CD4-positive, alpha-beta memory T cell (primary cell): Measurements from ENCODE around the gene INTS2. TPM values are rescaled to one million over a fixed set of nuclear protein-coding genes. Genes with fewer than 3 reads are reported as not detected.

Experiments used
- CTCF ChIA-PET: fragments of 350-600 bp; sonication (Branson Sonifier 250); formaldehyde crosslinking; loops from one replicate; lab custom pipeline; 2021; ENCODE audit warnings: inconsistent platforms; ENCODE audit not compliant: partially characterized antibody; lab: Charles Lee
- POLR2A ChIA-PET: fragments of 350-600 bp; sonication (Branson Sonifier 250); formaldehyde crosslinking; loops from one replicate; lab custom pipeline; 2021; ENCODE audit not compliant: partially characterized antibody; lab: Charles Lee
- DNase-seq, 5 donors: peaks; one replicate each; pipeline versions ENCODE4 v3.0.0 to v3.0.0-alpha.2; 2020 to 2022; ENCODE audit warnings: mixed read lengths in 1 of 5
- H3K27ac ChIP-seq: one replicate; pipeline ENCODE4 v1.7.0; 2013; ENCODE audit warnings: low read depth, low read length
- H3K27me3 ChIP-seq: 2 replicates; pipeline ENCODE4 v1.7.0; 2013; ENCODE audit warnings: mild to moderate bottlenecking, low read length, moderate library complexity; ENCODE audit not compliant: insufficient read depth
- H3K36me3 ChIP-seq: 2 replicates; pipeline ENCODE4 v1.7.0; 2013; ENCODE audit warnings: mild to moderate bottlenecking, low read length, moderate library complexity; ENCODE audit not compliant: insufficient read depth
- H3K4me1 ChIP-seq: 2 replicates; pipeline ENCODE4 v1.7.0; 2013; ENCODE audit warnings: mild to moderate bottlenecking, low read length, moderate library complexity; ENCODE audit not compliant: insufficient read depth
- H3K4me3 ChIP-seq, 2 donors: one replicate each; pipeline ENCODE4 v1.7.0; 2013; ENCODE audit warnings: low read length in 2 of 2, mild to moderate bottlenecking in 1 of 2
- H3K9me3 ChIP-seq, 2 donors: one replicate each; pipeline ENCODE4 v1.7.0; 2013; ENCODE audit warnings: low read length in 2 of 2, control low read depth in 1 of 2; ENCODE audit not compliant: control insufficient read depth in 1 of 2
- H3K27ac Mint-ChIP-seq, 7 donors: one replicate each; pipeline ENCODE4 v1.8.0; 2020 to 2021; ENCODE audit warnings: mixed read lengths in 7 of 7, mild to moderate bottlenecking in 6 of 7, inconsistent platforms in 3 of 7, moderate library complexity in 3 of 7
- H3K27me3 Mint-ChIP-seq, 2 donors: one replicate each; pipeline ENCODE4 v1.8.0; 2020 to 2021; ENCODE audit warnings: mixed read lengths in 2 of 2
- H3K36me3 Mint-ChIP-seq, 2 donors: one replicate each; pipeline ENCODE4 v1.8.0; 2020 to 2021; ENCODE audit warnings: mixed read lengths in 2 of 2, inconsistent platforms in 1 of 2, mild to moderate bottlenecking in 1 of 2
- H3K4me1 Mint-ChIP-seq, 4 donors: one replicate each; pipeline ENCODE4 v1.8.0; 2020 to 2021; ENCODE audit warnings: mixed read lengths in 4 of 4, mild to moderate bottlenecking in 1 of 4
- H3K4me3 Mint-ChIP-seq, 8 donors: one replicate each; pipeline ENCODE4 v1.8.0; 2020 to 2021; ENCODE audit warnings: mixed read lengths in 8 of 8, mild to moderate bottlenecking in 7 of 8, moderate library complexity in 6 of 8, inconsistent platforms in 3 of 8
- H3K9me3 Mint-ChIP-seq, 8 donors: one replicate each; pipeline ENCODE4 v1.8.0; 2020 to 2021; ENCODE audit warnings: mixed read lengths in 8 of 8, mild to moderate bottlenecking in 5 of 8, inconsistent platforms in 3 of 8, moderate library complexity in 1 of 8
- intact Hi-C: fragments of 100-400 bp; cut with micrococcal nuclease; formaldehyde crosslinking; loops from one replicate; pipeline ENCODE4 v1.15.1; 2023
- polyA plus RNA-seq, 2 donors: library from polyadenylated mRNA; unstranded; fragments of 300-500 nt; fragmentation: Illumina TruSeq; gene quantifications; one replicate each; pipeline ENCODE4 v1.2.3, GENCODE V29; 2021
- total RNA-seq, 2 experiments: library from RNA; stranded (reverse); gene quantifications; one replicate each; pipeline ENCODE4 v1.2.3, GENCODE V29; 2021

INTS2 gene
- total and polyA plus RNA-seq, 4 experiments from 2014 or later: 3.9 to 18.7 (median 13.2) TPM

GRCh38 chr17:61852857-61853256 is 74.9 kb downstream of the INTS2 start:
- Mint-ChIP-seq H3K27me3 (no peaks in the 10 kb centered on the region), H3K4me1 (peaks cover 0 to 3% (median under 1%) of the 10 kb centered on the region in 4 donors), H3K9me3 (no peaks in the 10 kb centered on the region), H3K27ac (no peak overlapping the region), H3K4me3 (no peak overlapping the region), H3K36me3 (peaks cover 2 to 5% of the 10 kb centered on the region in 2 donors)
- H3K27me3 ChIP-seq: no peaks in the 10 kb centered on the region
- ChIA-PET CTCF (no interaction called here), POLR2A (no interaction called here)
- H3K36me3 ChIP-seq: no peaks in the 10 kb centered on the region
- no peaks in the 10 kb centered on the region for H3K9me3 ChIP-seq
- no peak for DNase-seq
- no peak overlapping the region for H3K27ac ChIP-seq
- no peak overlapping the region for H3K4me3 ChIP-seq
- intact Hi-C loops: no loop called here
- no peaks in the 10 kb centered on the region for H3K4me1 ChIP-seq

GRCh38 chr17:61849674-61850073 is 78.1 kb downstream of the INTS2 start:
- Mint-ChIP-seq H3K9me3 (peaks cover 0 to under 1% (median 0%) of the 10 kb centered on the region in 8 donors), H3K4me1 (peaks cover 0 to 3% (median under 1%) of the 10 kb centered on the region in 4 donors), H3K4me3 (no peak overlapping the region), H3K27ac (no peak overlapping the region), H3K36me3 (peaks cover 3 to 8% of the 10 kb centered on the region in 2 donors), H3K27me3 (no peaks in the 10 kb centered on the region)
- intact Hi-C loops: no loop called here
- ChIA-PET POLR2A (no interaction called here), CTCF (no interaction called here)
- no peak overlapping the region for H3K27ac ChIP-seq
- no peaks in the 10 kb centered on the region for H3K9me3 ChIP-seq
- H3K4me3 ChIP-seq: no peak overlapping the region
- no peaks in the 10 kb centered on the region for H3K4me1 ChIP-seq
- H3K36me3 ChIP-seq: no peaks in the 10 kb centered on the region
- no peak for DNase-seq
- no peaks in the 10 kb centered on the region for H3K27me3 ChIP-seq

- Mint-ChIP-seq H3K4me1 (peaks cover 0 to 3% (median 0%) of the 10 kb centered on the region in 4 donors), H3K36me3 (peaks cover 2 to 10% of the 10 kb centered on the region in 2 donors), H3K27ac (no peak overlapping the region), H3K27me3 (no peaks in the 10 kb centered on the region), H3K9me3 (peaks cover 0 to 1% (median 0%) of the 10 kb centered on the region in 8 donors), H3K4me3 (no peak overlapping the region)
- intact Hi-C loops: no loop called here
- Histone ChIP-seq H3K27me3 (no peaks in the 10 kb centered on the region), H3K9me3 (no peaks in the 10 kb centered on the region), H3K36me3 (no peaks in the 10 kb centered on the region), H3K4me1 (no peaks in the 10 kb centered on the region), H3K4me3 (no peak overlapping the region), H3K27ac (no peak overlapping the region)
- DNase-seq: no peak
- ChIA-PET POLR2A (no interaction called here), CTCF (no interaction called here)
Measured at GRCh38 chr17:61848896-61849295, 78.9 kb downstream of the INTS2 start.

- H3K4me3 Mint-ChIP-seq: no peak overlapping the region
- POLR2A ChIA-PET: no interaction called here
- intact Hi-C loops: no loop called here
- H3K27me3 ChIP-seq: no peaks in the 10 kb centered on the region
- no peak overlapping the region for H3K27ac Mint-ChIP-seq
- CTCF ChIA-PET: no interaction called here
- no peaks in the 10 kb centered on the region for H3K4me1 ChIP-seq
- no peaks in the 10 kb centered on the region for H3K9me3 ChIP-seq
- H3K36me3 Mint-ChIP-seq: peaks cover 2 to 13% of the 10 kb centered on the region in 2 donors
- H3K9me3 Mint-ChIP-seq: peaks cover 0 to 1% (median 0%) of the 10 kb centered on the region in 8 donors
- peaks cover 0 to 3% (median 0%) of the 10 kb centered on the region in 4 donors for H3K4me1 Mint-ChIP-seq
- DNase-seq: no peak
- no peaks in the 10 kb centered on the region for H3K36me3 ChIP-seq
- H3K4me3 ChIP-seq: no peak overlapping the region
- no peaks in the 10 kb centered on the region for H3K27me3 Mint-ChIP-seq
- H3K27ac ChIP-seq: no peak overlapping the region
Measured at GRCh38 chr17:61848247-61848646, 79.5 kb downstream of the INTS2 start.

GRCh38 chr17:61847659-61848058 is 80.1 kb downstream of the INTS2 start:
- Mint-ChIP-seq H3K4me3 (no peak overlapping the region), H3K27ac (no peak overlapping the region), H3K9me3 (peaks cover 0 to 1% (median 0%) of the 10 kb centered on the region in 8 donors), H3K36me3 (peaks cover 2 to 13% of the 10 kb centered on the region in 2 donors), H3K27me3 (no peaks in the 10 kb centered on the region), H3K4me1 (no peaks in the 10 kb centered on the region)
- Histone ChIP-seq H3K27me3 (no peaks in the 10 kb centered on the region), H3K36me3 (no peaks in the 10 kb centered on the region), H3K9me3 (no peaks in the 10 kb centered on the region), H3K4me3 (no peak overlapping the region), H3K4me1 (no peaks in the 10 kb centered on the region), H3K27ac (no peak overlapping the region)
- no peak for DNase-seq
- POLR2A ChIA-PET: no interaction called here
- intact Hi-C loops: no loop called here
- CTCF ChIA-PET: no interaction called here

GRCh38 chr17:61846761-61847375 is 80.9 kb downstream of the INTS2 start:
- intact Hi-C loops: no loop called here
- H3K9me3 Mint-ChIP-seq: peaks cover 0 to 1% (median 0%) of the 10 kb centered on the region in 8 donors
- no peaks in the 10 kb centered on the region for H3K4me1 Mint-ChIP-seq
- no peak overlapping the region for H3K4me3 ChIP-seq
- ChIA-PET CTCF (no interaction called here), POLR2A (no interaction called here)
- DNase-seq: no peak
- H3K36me3 ChIP-seq: no peaks in the 10 kb centered on the region
- H3K27me3 ChIP-seq: no peaks in the 10 kb centered on the region
- H3K27ac ChIP-seq: no peak overlapping the region
- H3K27me3 Mint-ChIP-seq: no peaks in the 10 kb centered on the region
- no peak overlapping the region for H3K27ac Mint-ChIP-seq
- H3K4me1 ChIP-seq: no peaks in the 10 kb centered on the region
- no peaks in the 10 kb centered on the region for H3K9me3 ChIP-seq
- H3K4me3 Mint-ChIP-seq: no peak overlapping the region
- peaks cover 2 to 13% of the 10 kb centered on the region in 2 donors for H3K36me3 Mint-ChIP-seq

GRCh38 chr17:61846088-61846487 is 81.7 kb downstream of the INTS2 start:
- no peak overlapping the region for H3K27ac ChIP-seq
- no peaks in the 10 kb centered on the region for H3K4me1 ChIP-seq
- no peaks in the 10 kb centered on the region for H3K9me3 ChIP-seq
- H3K9me3 Mint-ChIP-seq: peaks cover 0 to 1% (median 0%) of the 10 kb centered on the region in 8 donors
- H3K27ac Mint-ChIP-seq: no peak overlapping the region
- H3K36me3 ChIP-seq: no peaks in the 10 kb centered on the region
- intact Hi-C loops: no loop called here
- no peak overlapping the region for H3K4me3 Mint-ChIP-seq
- peaks cover 2 to 13% of the 10 kb centered on the region in 2 donors for H3K36me3 Mint-ChIP-seq
- no peaks in the 10 kb centered on the region for H3K27me3 ChIP-seq
- ChIA-PET POLR2A (no interaction called here), CTCF (no interaction called here)
- DNase-seq: no peak
- no peaks in the 10 kb centered on the region for H3K27me3 Mint-ChIP-seq
- H3K4me3 ChIP-seq: no peak overlapping the region
- H3K4me1 Mint-ChIP-seq: no peaks in the 10 kb centered on the region
